Endothelial cell of umbilical vein (primary cell): Measurements from ENCODE around the gene MPEG1. TPM values are rescaled to one million over a fixed set of nuclear protein-coding genes. Genes with fewer than 3 reads are reported as not detected.

ENCODE experiments used
- BruUV-seq: library from RNA; stranded (reverse); fragments of 400-500 nt; replicated peaks from 2 replicates; lab custom pipeline; 2021; lab: Mats Ljungman, UMichigan
- CTCF ChIA-PET: fragments of 300-600, 350-600 bp; sonication (Branson Sonifier 250); formaldehyde crosslinking; loops from one replicate; lab custom pipeline; 2021; ENCODE audit warnings: antibody characterized with exemption, inconsistent platforms; lab: Charles Lee
- POLR2A ChIA-PET: fragments of 300-600, 350-600 bp; sonication (Branson Sonifier 250); formaldehyde crosslinking; loops from one replicate; lab custom pipeline; 2021; ENCODE audit warnings: antibody characterized with exemption, inconsistent platforms; lab: Charles Lee
- DNase-seq: peaks from one replicate; pipeline ENCODE4 v3.0.0-alpha.2; 2011; ENCODE audit warnings: low read depth, low spot score
- FAIRE-seq: peaks from 2 replicates; lab custom pipeline; 2011; peaks lifted over from hg19 to GRCh38; lab: Jason Lieb, UNC
- H2AFZ ChIP-seq: 2 replicates; pipeline ENCODE4 v1.6.0; 2012; ENCODE audit warnings: low read depth, low read length, control low read depth, inconsistent platforms
- H3K27ac ChIP-seq: 2 replicates; pipeline ENCODE4 v1.5.1; 2011; ENCODE audit warnings: low read depth, mild to moderate bottlenecking, control low read depth, low read length, moderate library complexity; ENCODE audit not compliant: insufficient read depth
- H3K27me3 ChIP-seq, 2 experiments: 2 replicates each; pipeline versions ENCODE4 v1.6.0 to v1.6.1; 2011; ENCODE audit warnings: low read length in 2 of 2, mixed read lengths in 1 of 2; ENCODE audit not compliant: control insufficient read depth in 2 of 2, insufficient read depth in 2 of 2
- H3K36me3 ChIP-seq, 2 experiments: 2 replicates in 1 of 2; 3 replicates in 1 of 2; pipeline ENCODE4 v1.5.1; 2011; ENCODE audit warnings: low read length in 2 of 2, mild to moderate bottlenecking in 1 of 2, moderate library complexity in 1 of 2; ENCODE audit not compliant: control insufficient read depth in 2 of 2, insufficient read depth in 2 of 2; ENCODE audit errors: extremely low read depth in 1 of 2
- H3K4me1 ChIP-seq: 3 replicates; pipeline ENCODE4 v1.5.1; 2011; ENCODE audit warnings: mild to moderate bottlenecking, low read length; ENCODE audit not compliant: control insufficient read depth, insufficient read depth; ENCODE audit errors: extremely low read depth
- H3K4me2 ChIP-seq: 2 replicates; pipeline ENCODE4 v1.6.1; 2011; ENCODE audit warnings: low read length, control low read depth, mixed read lengths; ENCODE audit not compliant: insufficient read depth
- H3K4me3 ChIP-seq, 3 experiments: fragments of 200-600 bp in 1 of 3; sonication (generic), shearing (Covaris generic) in 1 of 3; replicated peaks in 1 of 3; 2 replicates each; pipeline ENCODE4 v1.5.1; 2011 to 2016; ENCODE audit warnings: control low read depth in 3 of 3, low read length in 3 of 3, mild to moderate bottlenecking in 2 of 3, inconsistent platforms in 1 of 3, low read depth in 1 of 3, moderate library complexity in 1 of 3; ENCODE audit not compliant: insufficient read depth in 1 of 3
- H3K79me2 ChIP-seq: 2 replicates; pipeline ENCODE4 v1.6.0; 2012; ENCODE audit warnings: low read length, inconsistent platforms; ENCODE audit not compliant: control insufficient read depth, insufficient read depth
- H3K9ac ChIP-seq: replicated peaks from 2 replicates; pipeline ENCODE3; 2011; ENCODE audit warnings: low read length, control low read depth; ENCODE audit not compliant: insufficient read depth; ENCODE audit errors: extremely low read depth
- H3K9me1 ChIP-seq: replicated peaks from 3 replicates; pipeline ENCODE4 v1.6.0; 2011; ENCODE audit warnings: mild to moderate bottlenecking, low read length; ENCODE audit not compliant: control insufficient read depth, insufficient read depth; ENCODE audit errors: extremely low read depth
- H3K9me3 ChIP-seq: replicated peaks from 2 replicates; pipeline ENCODE4 v1.5.1; 2012; ENCODE audit warnings: low read length, inconsistent platforms; ENCODE audit not compliant: control insufficient read depth, insufficient read depth
- H4K20me1 ChIP-seq: replicated peaks from 2 replicates; pipeline ENCODE3; 2011; ENCODE audit warnings: mild to moderate bottlenecking, low read length; ENCODE audit not compliant: control insufficient read depth, insufficient read depth; ENCODE audit errors: extremely low read depth
- CTCF ChIP-seq, 2 donors: IDR thresholded peaks; 1 replicate in 1 of 2; 2 replicates in 1 of 2; pipeline ENCODE4 v1.5.1; 2011; ENCODE audit warnings: low read length in 2 of 2, mild to moderate bottlenecking in 2 of 2, moderate library complexity in 2 of 2, control low read depth in 1 of 2, inconsistent platforms in 1 of 2, low read depth in 1 of 2; ENCODE audit not compliant: insufficient read depth in 1 of 2; ENCODE audit errors: extremely low read depth in 1 of 2
- EZH2 ChIP-seq: IDR thresholded peaks from 2 replicates; pipeline ENCODE4 v1.6.1; 2012; ENCODE audit warnings: borderline replicate concordance, low read depth, mild to moderate bottlenecking, moderate library complexity, low read length, inconsistent platforms; ENCODE audit not compliant: severe bottlenecking
- FOS ChIP-seq: IDR thresholded peaks from 2 replicates; pipeline ENCODE4 v1.6.1; 2011; ENCODE audit warnings: mild to moderate bottlenecking, low read length, moderate library complexity, borderline replicate concordance; ENCODE audit not compliant: insufficient read depth
- GATA2 ChIP-seq: IDR thresholded peaks from 2 replicates; pipeline ENCODE4 v1.7.0; 2011; ENCODE audit warnings: low read depth, mild to moderate bottlenecking, moderate library complexity, mixed read lengths, low read length; ENCODE audit not compliant: insufficient read length, insufficient read depth
- JUN ChIP-seq: IDR thresholded peaks from 2 replicates; pipeline ENCODE4 v1.6.1; 2011; ENCODE audit warnings: borderline replicate concordance, low read depth; ENCODE audit not compliant: insufficient read length, insufficient read depth
- MAX ChIP-seq: IDR thresholded peaks from 2 replicates; pipeline ENCODE4 v1.6.1; 2011; ENCODE audit not compliant: insufficient read depth, insufficient read length
- MYC ChIP-seq: IDR thresholded peaks from one replicate; pipeline ENCODE4 v1.6.1; 2011; ENCODE audit warnings: mild to moderate bottlenecking, low read depth, low read length
- POLR2A ChIP-seq: IDR thresholded peaks from 2 replicates; pipeline ENCODE4 v1.6.1; 2012; ENCODE audit warnings: low read depth, mild to moderate bottlenecking, control low read depth, low read length
- POLR2AphosphoS5 ChIP-seq: IDR thresholded peaks from 2 replicates; pipeline ENCODE4 v1.6.1; 2012; ENCODE audit warnings: low read depth, mild to moderate bottlenecking, control low read depth, low read length, moderate library complexity; ENCODE audit not compliant: insufficient read depth
- dilution Hi-C: fragments of 300-500 bp; cut with MboI; formaldehyde crosslinking; loops from one replicate; pipeline ENCODE4 v1.15.0; 2019; ENCODE audit warnings: low sequenced_read_pairs; ENCODE audit not compliant: extremely low pct_ligation_motif_present
- intact Hi-C: fragments of 100-400 bp; cut with micrococcal nuclease; formaldehyde crosslinking; loops from one replicate; pipeline ENCODE4 v1.10.0; 2022
- polyA plus RNA-seq, 4 experiments: library from polyadenylated mRNA; depleted of rRNA in 3 of 4; stranded (reverse) in 3 of 4; unstranded in 1 of 4; fragments of >200 nt; gene quantifications; 2 replicates each; pipeline versions ENCODE4 v1.2.1 to v1.2.3, GENCODE V29; 2011 to 2012; ENCODE audit warnings: missing spikeins in 1 of 4
- total RNA-seq: library from RNA; stranded (reverse); gene quantifications from 2 replicates; pipeline ENCODE4 v1.2.3, GENCODE V29; 2021

MPEG1 gene
- total and polyA plus RNA-seq, 2 donors (not counting 3 experiments of a cell fraction or from before 2014, with no cell fraction given) = not detected

DNA sequence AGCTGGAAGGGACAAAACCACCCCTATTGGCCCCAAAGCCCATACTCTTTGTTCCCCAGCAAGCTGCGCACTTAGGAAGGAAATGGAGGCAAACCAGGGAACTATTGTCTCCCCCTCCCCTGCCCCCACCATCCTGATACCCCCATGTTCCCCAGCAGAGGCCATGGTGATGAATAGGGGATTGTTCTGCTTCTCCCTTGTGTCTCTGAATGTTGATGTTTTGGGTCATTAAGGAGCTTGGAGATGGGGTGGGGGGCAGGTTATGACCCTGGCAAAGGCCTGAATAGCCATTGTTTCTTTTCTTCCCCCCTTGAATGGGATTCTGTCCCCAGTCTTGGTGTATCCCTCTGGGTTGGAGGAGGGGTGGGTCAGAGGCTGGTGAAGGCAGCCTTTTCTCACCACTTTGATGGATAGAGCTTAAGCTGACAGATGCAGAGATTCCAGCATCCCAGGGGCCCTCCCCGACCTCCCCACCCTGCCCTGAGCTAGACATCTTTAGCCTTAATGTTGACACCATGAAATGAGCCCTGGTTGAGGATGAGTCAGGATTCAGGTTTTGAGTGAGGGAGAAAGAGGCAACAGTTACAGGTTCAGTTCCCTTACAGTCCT, 32.5 kb downstream of the MPEG1 start:
- TF ChIP-seq GATA2 (no peak), MYC (no peak), POLR2AphosphoS5 (no peak), POLR2A (no peak), FOS (no peak), JUN (no peak), CTCF (IDR thresholded peaks at IDR 0.05; ENCODE audit: extremely low read depth in 1 of 2, insufficient read depth in 1 of 2, low read depth in 1 of 2, low read length in 2 of 2) (no peak), EZH2 (no peak), MAX (no peak)
- FAIRE-seq = no peak
- Histone ChIP-seq H3K79me2 (no peaks in the 10 kb centered on the region), H3K9me1 (no peaks in the 10 kb centered on the region), H3K27ac (no peak overlapping the region), H4K20me1 (no peaks in the 10 kb centered on the region), H3K4me2 (no peak overlapping the region), H3K4me3 (no peak overlapping the region), H3K36me3 (no peaks in the 10 kb centered on the region), H3K27me3 (peaks cover 6 to 15% of the 10 kb centered on the region in 2 experiments), H2AFZ (no peak overlapping the region), H3K9ac (no peak overlapping the region), H3K9me3 (no peaks in the 10 kb centered on the region), H3K4me1 (no peaks in the 10 kb centered on the region)
- BruUV-seq = no TSS peak
- intact Hi-C loops (no loop called here), dilution Hi-C loops (no loop called here)
- ChIA-PET POLR2A (no interaction called here), CTCF (interaction anchor here (0.9 to 2.0 kb wide), 5 partner anchors 9 to 105 kb away, joined by 3 to 18 read pairs (median 4); partner anchors contain the start of gene DTX4)
- no peak for DNase-seq
